ENCODE measurements around the gene SLC18B1. TPM values are rescaled to one million over a fixed set of nuclear protein-coding genes. Genes with fewer than 3 reads are reported as not detected.

SLC18B1 gene
- polyA plus RNA-seq, 2 of the 4 experiments (the other 2 are of a cell fraction): 4.5 to 17.4 TPM

- Histone ChIP-seq H3K4me2 (no peak overlapping the region), H3K9me3 (no peaks in the 10 kb centered on the region), H3K4me1 (no peaks in the 10 kb centered on the region), H3K4me3 (no peak overlapping the region), H3K27ac (no peak overlapping the region)
- no peak for DNase-seq (ENCODE audit: low read depth in 1 of 2, low spot score in 1 of 2)
- CTCF ChIA-PET: no interaction called here
- no peak for ATAC-seq
- WGBS (ENCODE audit: missing lambda C conversion rate): 75% methylated on average over 2 of the region's 2 CpGs
- FAIRE-seq: no peak
- TF ChIP-seq FOSL2 (IDR thresholded peaks at IDR 0.05) (no peak), FOSL2 (CRISPR knock-in tag; IDR thresholded peaks at IDR 0.05) (no peak), SREBF2 (IDR thresholded peaks at IDR 0.05) (no peak), MAFK (IDR thresholded peaks at IDR 0.05; ENCODE audit: partially characterized antibody) (no peak), TP53 (CRISPR knock-in tag; IDR thresholded peaks at IDR 0.05) (no peak), NPAS2 (CRISPR knock-in tag; IDR thresholded peaks at IDR 0.05; ENCODE audit: borderline replicate concordance) (no peak), CBX8 (IDR thresholded peaks at IDR 0.05) (no peak), JUN (IDR thresholded peaks at IDR 0.05) (no peak), ZNF302 (CRISPR knock-in tag; IDR thresholded peaks at IDR 0.05) (no peak), HEYL (CRISPR knock-in tag; IDR thresholded peaks at IDR 0.05) (no peak), RARB (CRISPR knock-in tag; IDR thresholded peaks at IDR 0.05) (no peak), ZSCAN20 (CRISPR knock-in tag; IDR thresholded peaks at IDR 0.05) (no peak), MAZ (IDR thresholded peaks at IDR 0.05; ENCODE audit: borderline replicate concordance, low read depth, low read length) (no peak), EHF (CRISPR knock-in tag; IDR thresholded peaks at IDR 0.05) (no peak), CEBPB (IDR thresholded peaks at IDR 0.05) (no peak)
- POLR2A ChIA-PET: interaction anchor here (0.6 kb wide), 1 partner anchor 26 kb away, joined by 5 read pairs; no protein-coding TSS in a partner anchor
Observed at GRCh38 chr6:132795461-132795860, 3.0 kb downstream of the SLC18B1 start.

- H3K27ac ChIP-seq: no peak overlapping the region
- no peak for DNase-seq (ENCODE audit: low read depth in 1 of 2, low spot score in 1 of 2)
- POLR2A ChIA-PET: no interaction called here
- WGBS (ENCODE audit: missing lambda C conversion rate): 89% methylated on average over 5 of the region's 5 CpGs
- no peak for ATAC-seq
- no peak for FAIRE-seq
- no peaks in the 10 kb centered on the region for H3K4me1 ChIP-seq
- TF ChIP-seq NFE2L2 (conservative IDR thresholded peaks at IDR 0.05; ENCODE audit: low read length) (no peak), ELK1 (IDR thresholded peaks at IDR 0.05; ENCODE audit: low read depth, low read length) (no peak), EP300 (IDR thresholded peaks at IDR 0.05) (no peak), GATA3 (IDR thresholded peaks at IDR 0.05; ENCODE audit: borderline replicate concordance) (no peak), TP53 (CRISPR knock-in tag; IDR thresholded peaks at IDR 0.05) (no peak), HOXB13 (CRISPR knock-in tag; IDR thresholded peaks at IDR 0.05; ENCODE audit: low read depth) (no peak), MYC (IDR thresholded peaks at IDR 0.05; ENCODE audit: borderline replicate concordance, low read length) (no peak), FOXS1 (CRISPR knock-in tag; IDR thresholded peaks at IDR 0.05) (no peak), ZSCAN20 (CRISPR knock-in tag; IDR thresholded peaks at IDR 0.05) (no peak), USF2 (IDR thresholded peaks at IDR 0.05) (no peak), ATOH8 (CRISPR knock-in tag; IDR thresholded peaks at IDR 0.05; ENCODE audit: low read depth) (no peak)
- no peak overlapping the region for H3K4me2 ChIP-seq
- no peak overlapping the region for H3K4me3 ChIP-seq
- H3K9me3 ChIP-seq: no peaks in the 10 kb centered on the region
- CTCF ChIA-PET: no interaction called here
Observed at GRCh38 chr6:132792510-132792909, 5.9 kb downstream of the SLC18B1 start.

- no peak for ATAC-seq
- Histone ChIP-seq H3K27ac (no peak overlapping the region), H3K9me3 (no peaks in the 10 kb centered on the region), H3K4me3 (no peak overlapping the region), H3K4me1 (no peaks in the 10 kb centered on the region), H3K4me2 (no peak overlapping the region)
- POLR2A ChIA-PET: interaction anchor here (0.9 kb wide), 1 partner anchor 24 kb away, joined by 3 read pairs; the partner anchor contains the start of gene RPS12
- TF ChIP-seq HMGXB4 (CRISPR knock-in tag; IDR thresholded peaks at IDR 0.05; ENCODE audit: borderline replicate concordance): no peak
- no peak for TF ChIP-seq RCOR1 (IDR thresholded peaks at IDR 0.05; ENCODE audit: low read depth, low read length)
- no peak for TF ChIP-seq RAD21 (conservative IDR thresholded peaks at IDR 0.05 in 1 of 2, IDR thresholded peaks at IDR 0.05 in 1 of 2)
- no peak for TF ChIP-seq POLR2A (IDR thresholded peaks at IDR 0.05; ENCODE audit: low read length)
- FAIRE-seq: no peak
- CTCF ChIA-PET: interaction anchor here (0.7 to 1.3 kb wide), 2 partner anchors 8 to 120 kb away, joined by 3 read pairs; partner anchors contain the start of gene SLC18B1
- no peak for DNase-seq (ENCODE audit: low read depth in 1 of 2, low spot score in 1 of 2)
Observed at GRCh38 chr6:132790450-132790849, 8.0 kb downstream of the SLC18B1 start.

All from A549 (cell line).